GM12878 (cell line): Measurements from ENCODE around the gene CCDC71. TPM values are rescaled to one million over a fixed set of nuclear protein-coding genes. Genes with fewer than 3 reads are reported as not detected.

Experiments
- polyA plus RNA-seq, 11 experiments: library from polyadenylated mRNA; depleted of rRNA in 4 of 11; unstranded in 6 of 11; stranded (reverse) in 5 of 11; fragments of >200 nt; fragmentation: Nextera tagmentation in 4 of 11; fragmentation: Illumina TruSeq in 1 of 11; extraction: Ambion mirVana in 4 of 11; extraction: Trizol in 1 of 11; gene quantifications; 1 replicate in 1 of 11; 2 replicates in 10 of 11; pipeline versions ENCODE4 v1.2.1 to v1.2.3, GENCODE V29; 2011 to 2016; ENCODE audit warnings: inconsistent platforms in 2 of 11, missing spikeins in 2 of 11, low read depth in 1 of 11
- total RNA-seq, 4 experiments: library from RNA; depleted of rRNA in 3 of 4; stranded (reverse); fragments of >200 nt in 3 of 4; fragmentation: Illumina TruSeq in 1 of 4; extraction: Trizol in 1 of 4; gene quantifications; 2 replicates each; pipeline versions ENCODE4 v1.2.1 to v1.2.3, GENCODE V29; 2013 to 2021
- TF ChIP-seq, protein P1 (sequence below): fragments of 450-650 bp; IDR thresholded peaks from 2 replicates; pipeline ENCODE4 v1.6.1; 2017; ENCODE audit warnings: antibody characterized with exemption, mild to moderate bottlenecking, moderate library complexity

The CCDC71 gene
- total and polyA plus RNA-seq, 10 of the 15 experiments (the other 5 are each of a cell fraction or from before 2014, with no cell fraction given), result 0.20 to 38.0 (median 16.1) TPM

DNA sequence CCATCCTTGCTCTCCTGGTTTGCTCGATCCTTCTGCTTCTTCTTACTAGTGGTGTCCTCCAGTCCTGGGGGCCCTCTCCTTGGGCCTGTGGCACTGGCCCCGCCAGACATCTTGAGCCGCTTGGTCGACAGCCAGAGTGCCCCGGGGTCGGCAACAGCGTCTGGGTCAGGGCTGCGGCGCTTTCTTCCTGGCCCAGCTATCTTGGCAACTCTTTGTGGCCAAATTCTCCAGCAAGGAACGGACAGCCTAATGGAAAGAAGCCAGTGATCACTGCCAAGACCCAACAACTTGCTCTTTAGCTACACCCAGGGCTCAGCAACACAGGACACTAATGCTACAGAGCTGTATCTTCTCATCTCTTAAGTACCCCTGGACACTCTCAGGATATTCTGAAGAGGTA lies 47.1 kb downstream of the CCDC71 start (continued):
- TF ChIP-seq, protein P1, sequence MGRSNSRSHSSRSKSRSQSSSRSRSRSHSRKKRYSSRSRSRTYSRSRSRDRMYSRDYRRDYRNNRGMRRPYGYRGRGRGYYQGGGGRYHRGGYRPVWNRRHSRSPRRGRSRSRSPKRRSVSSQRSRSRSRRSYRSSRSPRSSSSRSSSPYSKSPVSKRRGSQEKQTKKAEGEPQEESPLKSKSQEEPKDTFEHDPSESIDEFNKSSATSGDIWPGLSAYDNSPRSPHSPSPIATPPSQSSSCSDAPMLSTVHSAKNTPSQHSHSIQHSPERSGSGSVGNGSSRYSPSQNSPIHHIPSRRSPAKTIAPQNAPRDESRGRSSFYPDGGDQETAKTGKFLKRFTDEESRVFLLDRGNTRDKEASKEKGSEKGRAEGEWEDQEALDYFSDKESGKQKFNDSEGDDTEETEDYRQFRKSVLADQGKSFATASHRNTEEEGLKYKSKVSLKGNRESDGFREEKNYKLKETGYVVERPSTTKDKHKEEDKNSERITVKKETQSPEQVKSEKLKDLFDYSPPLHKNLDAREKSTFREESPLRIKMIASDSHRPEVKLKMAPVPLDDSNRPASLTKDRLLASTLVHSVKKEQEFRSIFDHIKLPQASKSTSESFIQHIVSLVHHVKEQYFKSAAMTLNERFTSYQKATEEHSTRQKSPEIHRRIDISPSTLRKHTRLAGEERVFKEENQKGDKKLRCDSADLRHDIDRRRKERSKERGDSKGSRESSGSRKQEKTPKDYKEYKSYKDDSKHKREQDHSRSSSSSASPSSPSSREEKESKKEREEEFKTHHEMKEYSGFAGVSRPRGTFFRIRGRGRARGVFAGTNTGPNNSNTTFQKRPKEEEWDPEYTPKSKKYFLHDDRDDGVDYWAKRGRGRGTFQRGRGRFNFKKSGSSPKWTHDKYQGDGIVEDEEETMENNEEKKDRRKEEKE, result no peak

Other genes with a start within 250 kb of the CCDC71 start
Only the 7 nearest of the 16 such genes appear.
- gene IMPDH2, start 136.9 kb downstream of the CCDC71 start, total RNA-seq (2014; rRNA removed), result 372 and 393 TPM in 2 replicates
- gene IMPDH2, start 136.9 kb downstream of the CCDC71 start, total RNA-seq (2014; rRNA removed; fragmentation: Illumina TruSeq; extraction: Trizol), result 334 and 349 TPM in 2 replicates
- gene IMPDH2, start 136.9 kb downstream of the CCDC71 start, total RNA-seq (2021), result 308 and 317 TPM in 2 replicates
- gene IMPDH2, start 136.9 kb downstream of the CCDC71 start, polyA plus RNA-seq (2011; rRNA removed), result 152 and 190 TPM in 2 replicates
- gene IMPDH2, start 136.9 kb downstream of the CCDC71 start, polyA plus RNA-seq (2014; fragmentation: Illumina TruSeq; extraction: Trizol), result 293 and 341 TPM in 2 replicates
- 100 to 1,000 TPM; 386 to 424 TPM for gene IMPDH2, start 136.9 kb downstream of the CCDC71 start, polyA plus RNA-seq (2014; fragmentation: Nextera tagmentation; extraction: Ambion mirVana)
- 354 and 382 TPM in 2 replicates for gene IMPDH2, start 136.9 kb downstream of the CCDC71 start, polyA plus RNA-seq (2014; rRNA removed)
- 100 to 1,000 TPM; 229 to 255 TPM for gene IMPDH2, start 136.9 kb downstream of the CCDC71 start, polyA plus RNA-seq (2016; fragmentation: Nextera tagmentation; extraction: Ambion mirVana)
- gene QRICH1, start 72.3 kb downstream of the CCDC71 start, total RNA-seq (2014; rRNA removed), result 93.8 and 95.7 TPM in 2 replicates
- 78.1 and 85.6 TPM in 2 replicates for gene QRICH1, start 72.3 kb downstream of the CCDC71 start, total RNA-seq (2014; rRNA removed; fragmentation: Illumina TruSeq; extraction: Trizol)
- gene QRICH1, start 72.3 kb downstream of the CCDC71 start, total RNA-seq (2021), result 89.5 and 96.9 TPM in 2 replicates
- 52.1 and 86.8 TPM in 2 replicates for gene QRICH1, start 72.3 kb downstream of the CCDC71 start, polyA plus RNA-seq (2011; rRNA removed)
- gene QRICH1, start 72.3 kb downstream of the CCDC71 start, polyA plus RNA-seq (2014; fragmentation: Illumina TruSeq; extraction: Trizol), result 84.8 and 356 TPM in 2 replicates
- 10 to 100 TPM; 22.2 to 23.3 TPM for gene QRICH1, start 72.3 kb downstream of the CCDC71 start, polyA plus RNA-seq (2014; fragmentation: Nextera tagmentation; extraction: Ambion mirVana)
- gene QRICH1, start 72.3 kb downstream of the CCDC71 start, polyA plus RNA-seq (2014; rRNA removed), result 116 and 117 TPM in 2 replicates
- 10 to 100 TPM; 41.6 to 48.7 TPM for gene QRICH1, start 72.3 kb downstream of the CCDC71 start, polyA plus RNA-seq (2016; fragmentation: Nextera tagmentation; extraction: Ambion mirVana)
- 461 and 476 TPM in 2 replicates for gene QARS1, start 61.6 kb downstream of the CCDC71 start, total RNA-seq (2014; rRNA removed)
- gene QARS1, start 61.6 kb downstream of the CCDC71 start, total RNA-seq (2014; rRNA removed; fragmentation: Illumina TruSeq; extraction: Trizol), result 199 and 212 TPM in 2 replicates
- 369 and 380 TPM in 2 replicates for gene QARS1, start 61.6 kb downstream of the CCDC71 start, total RNA-seq (2021)
- gene QARS1, start 61.6 kb downstream of the CCDC71 start, polyA plus RNA-seq (2011; rRNA removed), result 144 and 309 TPM in 2 replicates
- gene QARS1, start 61.6 kb downstream of the CCDC71 start, polyA plus RNA-seq (2014; fragmentation: Illumina TruSeq; extraction: Trizol), result 249 and 362 TPM in 2 replicates
- gene QARS1, start 61.6 kb downstream of the CCDC71 start, polyA plus RNA-seq (2014; fragmentation: Nextera tagmentation; extraction: Ambion mirVana), result 100 to 1,000 TPM; 229 to 328 TPM
- 385 and 397 TPM in 2 replicates for gene QARS1, start 61.6 kb downstream of the CCDC71 start, polyA plus RNA-seq (2014; rRNA removed)
- 100 to 1,000 TPM; 168 to 185 TPM for gene QARS1, start 61.6 kb downstream of the CCDC71 start, polyA plus RNA-seq (2016; fragmentation: Nextera tagmentation; extraction: Ambion mirVana)
- gene USP19, start 45.5 kb downstream of the CCDC71 start, total RNA-seq (2014; rRNA removed), result 33.6 and 35.2 TPM in 2 replicates
- 16.1 and 16.6 TPM in 2 replicates for gene USP19, start 45.5 kb downstream of the CCDC71 start, total RNA-seq (2014; rRNA removed; fragmentation: Illumina TruSeq; extraction: Trizol)
- 62.2 and 64.2 TPM in 2 replicates for gene USP19, start 45.5 kb downstream of the CCDC71 start, total RNA-seq (2021)
- gene USP19, start 45.5 kb downstream of the CCDC71 start, polyA plus RNA-seq (2011; rRNA removed), result 28.1 and 41.7 TPM in 2 replicates
- 11.1 and 25.7 TPM in 2 replicates for gene USP19, start 45.5 kb downstream of the CCDC71 start, polyA plus RNA-seq (2014; fragmentation: Illumina TruSeq; extraction: Trizol)
- gene USP19, start 45.5 kb downstream of the CCDC71 start, polyA plus RNA-seq (2014; fragmentation: Nextera tagmentation; extraction: Ambion mirVana), result under 1 TPM; 0.24 to 0.68 TPM
- gene USP19, start 45.5 kb downstream of the CCDC71 start, polyA plus RNA-seq (2014; rRNA removed), result 40.7 and 44.8 TPM in 2 replicates
- gene USP19, start 45.5 kb downstream of the CCDC71 start, polyA plus RNA-seq (2016; fragmentation: Nextera tagmentation; extraction: Ambion mirVana), result 10 to 100 TPM; 32.7 to 36.6 TPM
- gene LAMB2, start 33.3 kb downstream of the CCDC71 start, total RNA-seq (2014; rRNA removed), result 0.23 TPM in 1 of 2 replicates, not detected in the other
- gene LAMB2, start 33.3 kb downstream of the CCDC71 start, total RNA-seq (2014; rRNA removed; fragmentation: Illumina TruSeq; extraction: Trizol), result not detected in 2 replicates
- 3.2 and 3.3 TPM in 2 replicates for gene LAMB2, start 33.3 kb downstream of the CCDC71 start, total RNA-seq (2021)
- 0.18 TPM in 1 of 2 replicates, not detected in the other for gene LAMB2, start 33.3 kb downstream of the CCDC71 start, polyA plus RNA-seq (2011; rRNA removed)
- gene LAMB2, start 33.3 kb downstream of the CCDC71 start, polyA plus RNA-seq (2014; fragmentation: Illumina TruSeq; extraction: Trizol), result 0.13 TPM in 1 of 2 replicates, not detected in the other
- gene LAMB2, start 33.3 kb downstream of the CCDC71 start, polyA plus RNA-seq (2014; fragmentation: Nextera tagmentation; extraction: Ambion mirVana), result not detected
- gene LAMB2, start 33.3 kb downstream of the CCDC71 start, polyA plus RNA-seq (2014; rRNA removed), result 0.24 and 0.64 TPM in 2 replicates
- gene LAMB2, start 33.3 kb downstream of the CCDC71 start, polyA plus RNA-seq (2016; fragmentation: Nextera tagmentation; extraction: Ambion mirVana), result 1 to 10 TPM in 1 of 2 experiments, under 1 TPM in 1; 0.67 to 1.0 TPM
- gene KLHDC8B, start 5.3 kb upstream of the CCDC71 start, total RNA-seq (2014; rRNA removed), result 0.73 and 1.4 TPM in 2 replicates
- gene KLHDC8B, start 5.3 kb upstream of the CCDC71 start, total RNA-seq (2014; rRNA removed; fragmentation: Illumina TruSeq; extraction: Trizol), result 0.64 and 0.89 TPM in 2 replicates
- gene KLHDC8B, start 5.3 kb upstream of the CCDC71 start, total RNA-seq (2021), result 1.2 and 1.9 TPM in 2 replicates
- gene KLHDC8B, start 5.3 kb upstream of the CCDC71 start, polyA plus RNA-seq (2011; rRNA removed), result 0.79 and 1.5 TPM in 2 replicates
- 0.85 and 0.98 TPM in 2 replicates for gene KLHDC8B, start 5.3 kb upstream of the CCDC71 start, polyA plus RNA-seq (2014; fragmentation: Illumina TruSeq; extraction: Trizol)
- gene KLHDC8B, start 5.3 kb upstream of the CCDC71 start, polyA plus RNA-seq (2014; fragmentation: Nextera tagmentation; extraction: Ambion mirVana), result under 1 TPM in 1 of 2 experiments, not detected in 1; 0.40 TPM
- 0.31 and 1.3 TPM in 2 replicates for gene KLHDC8B, start 5.3 kb upstream of the CCDC71 start, polyA plus RNA-seq (2014; rRNA removed)
- gene KLHDC8B, start 5.3 kb upstream of the CCDC71 start, polyA plus RNA-seq (2016; fragmentation: Nextera tagmentation; extraction: Ambion mirVana), result under 1 TPM; 0.80 to 0.92 TPM
- 3.8 and 4.1 TPM in 2 replicates for gene C3orf62, start 110.9 kb upstream of the CCDC71 start, total RNA-seq (2014; rRNA removed)
- gene C3orf62, start 110.9 kb upstream of the CCDC71 start, total RNA-seq (2014; rRNA removed; fragmentation: Illumina TruSeq; extraction: Trizol), result 4.0 and 4.6 TPM in 2 replicates
- gene C3orf62, start 110.9 kb upstream of the CCDC71 start, total RNA-seq (2021), result 4.5 and 7.1 TPM in 2 replicates
- gene C3orf62, start 110.9 kb upstream of the CCDC71 start, polyA plus RNA-seq (2011; rRNA removed), result 5.0 and 5.5 TPM in 2 replicates
- gene C3orf62, start 110.9 kb upstream of the CCDC71 start, polyA plus RNA-seq (2014; fragmentation: Illumina TruSeq; extraction: Trizol), result 6.6 and 7.5 TPM in 2 replicates
- 1 to 10 TPM; 3.0 to 4.0 TPM for gene C3orf62, start 110.9 kb upstream of the CCDC71 start, polyA plus RNA-seq (2014; fragmentation: Nextera tagmentation; extraction: Ambion mirVana)
- gene C3orf62, start 110.9 kb upstream of the CCDC71 start, polyA plus RNA-seq (2014; rRNA removed), result 6.9 and 8.9 TPM in 2 replicates
- 1 to 10 TPM; 2.7 to 3.3 TPM for gene C3orf62, start 110.9 kb upstream of the CCDC71 start, polyA plus RNA-seq (2016; fragmentation: Nextera tagmentation; extraction: Ambion mirVana)